ENCODE results near the gene UBE2M. TPM values are rescaled to one million over a fixed set of nuclear protein-coding genes. Genes with fewer than 3 reads are reported as not detected.

The UBE2M gene
- total and polyA plus RNA-seq, 2 experiments from 2014 or later = 27.6 to 64.5 TPM

DNA sequence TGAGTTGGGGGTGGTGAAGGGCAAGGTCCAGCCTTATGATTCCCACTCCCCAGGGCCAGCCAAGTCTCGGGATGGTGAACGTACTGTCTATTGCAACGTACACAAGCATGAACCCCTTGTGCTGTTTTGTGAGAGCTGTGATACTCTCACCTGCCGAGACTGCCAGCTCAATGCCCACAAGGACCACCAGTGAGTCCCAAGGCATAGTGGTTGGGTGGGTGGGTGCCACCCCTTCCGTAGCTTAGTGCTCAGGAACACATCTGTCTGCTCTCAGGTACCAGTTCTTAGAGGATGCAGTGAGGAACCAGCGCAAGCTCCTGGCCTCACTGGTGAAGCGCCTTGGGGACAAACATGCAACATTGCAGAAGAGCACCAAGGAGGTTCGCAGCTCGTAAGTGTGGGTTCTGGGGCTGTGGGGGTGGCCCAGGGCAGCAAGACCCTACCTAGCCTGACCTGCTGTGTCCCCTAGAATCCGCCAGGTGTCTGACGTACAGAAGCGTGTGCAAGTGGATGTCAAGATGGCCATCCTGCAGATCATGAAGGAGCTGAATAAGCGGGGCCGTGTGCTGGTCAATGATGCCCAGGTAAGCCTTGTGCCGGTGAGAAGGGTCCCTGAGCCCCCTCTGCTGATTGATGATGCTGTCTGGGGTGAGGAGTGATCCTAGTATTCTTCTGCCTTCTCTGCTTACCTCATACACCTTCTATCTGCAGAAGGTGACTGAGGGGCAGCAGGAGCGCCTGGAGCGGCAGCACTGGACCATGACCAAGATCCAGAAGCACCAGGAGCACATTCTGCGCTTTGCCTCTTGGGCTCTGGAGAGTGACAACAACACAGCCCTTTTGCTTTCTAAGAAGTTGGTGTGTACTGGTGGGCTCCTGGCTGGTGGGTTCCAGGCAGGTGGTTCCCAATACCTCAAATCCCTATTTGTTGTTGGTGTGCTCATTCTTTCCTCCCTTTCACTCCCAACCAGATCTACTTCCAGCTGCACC lies 10.8 kb downstream of the UBE2M start:
- peaks cover 5% of the 10 kb centered on the region; the same call in 2 of the 3 replicates for H3K9me3 Mint-ChIP-seq
- no peak for DNase-seq (ENCODE audit: low spot score)
- Histone ChIP-seq H3K4me2 (no peak overlapping the region), H3K79me2 (replicated peaks; ENCODE audit: insufficient read depth) (peaks cover 37% of the 10 kb centered on the region), H2AFZ (no peak overlapping the region), H4K20me1 (replicated peaks; ENCODE audit: insufficient read depth) (peaks cover 45% of the 10 kb centered on the region), H3K4me1 (ENCODE audit: insufficient read depth) (peaks cover 8% of the 10 kb centered on the region; the same call in 1 of the 2 replicates), H3K27ac (ENCODE audit: low read depth) (0 out of 2 replicates have a peak overlapping the region, but pooled peaks have one; percentile 69), H3K27me3 (ENCODE audit: insufficient read depth) (peaks cover 4% of the 10 kb centered on the region; the same call in 1 of the 2 replicates), H3K4me3 (0 out of 2 replicates have a peak overlapping the region, but pooled peaks have one; percentile 99), H3K9me2 (ENCODE audit: insufficient read depth) (no peaks in the 10 kb centered on the region), H3F3A (replicated peaks; ENCODE audit: low read depth) (peaks cover 79% of the 10 kb centered on the region), H3K36me3 (ENCODE audit: insufficient read depth) (peaks cover 51% of the 10 kb centered on the region)
- no peak overlapping the region for H3K27ac Mint-ChIP-seq
- ATAC-seq = no peak
- no peak for TF ChIP-seq ZNF331 (CRISPR knock-in tag; IDR thresholded peaks at IDR 0.05; ENCODE audit: low read depth)
- TF ChIP-seq, protein P1, sequence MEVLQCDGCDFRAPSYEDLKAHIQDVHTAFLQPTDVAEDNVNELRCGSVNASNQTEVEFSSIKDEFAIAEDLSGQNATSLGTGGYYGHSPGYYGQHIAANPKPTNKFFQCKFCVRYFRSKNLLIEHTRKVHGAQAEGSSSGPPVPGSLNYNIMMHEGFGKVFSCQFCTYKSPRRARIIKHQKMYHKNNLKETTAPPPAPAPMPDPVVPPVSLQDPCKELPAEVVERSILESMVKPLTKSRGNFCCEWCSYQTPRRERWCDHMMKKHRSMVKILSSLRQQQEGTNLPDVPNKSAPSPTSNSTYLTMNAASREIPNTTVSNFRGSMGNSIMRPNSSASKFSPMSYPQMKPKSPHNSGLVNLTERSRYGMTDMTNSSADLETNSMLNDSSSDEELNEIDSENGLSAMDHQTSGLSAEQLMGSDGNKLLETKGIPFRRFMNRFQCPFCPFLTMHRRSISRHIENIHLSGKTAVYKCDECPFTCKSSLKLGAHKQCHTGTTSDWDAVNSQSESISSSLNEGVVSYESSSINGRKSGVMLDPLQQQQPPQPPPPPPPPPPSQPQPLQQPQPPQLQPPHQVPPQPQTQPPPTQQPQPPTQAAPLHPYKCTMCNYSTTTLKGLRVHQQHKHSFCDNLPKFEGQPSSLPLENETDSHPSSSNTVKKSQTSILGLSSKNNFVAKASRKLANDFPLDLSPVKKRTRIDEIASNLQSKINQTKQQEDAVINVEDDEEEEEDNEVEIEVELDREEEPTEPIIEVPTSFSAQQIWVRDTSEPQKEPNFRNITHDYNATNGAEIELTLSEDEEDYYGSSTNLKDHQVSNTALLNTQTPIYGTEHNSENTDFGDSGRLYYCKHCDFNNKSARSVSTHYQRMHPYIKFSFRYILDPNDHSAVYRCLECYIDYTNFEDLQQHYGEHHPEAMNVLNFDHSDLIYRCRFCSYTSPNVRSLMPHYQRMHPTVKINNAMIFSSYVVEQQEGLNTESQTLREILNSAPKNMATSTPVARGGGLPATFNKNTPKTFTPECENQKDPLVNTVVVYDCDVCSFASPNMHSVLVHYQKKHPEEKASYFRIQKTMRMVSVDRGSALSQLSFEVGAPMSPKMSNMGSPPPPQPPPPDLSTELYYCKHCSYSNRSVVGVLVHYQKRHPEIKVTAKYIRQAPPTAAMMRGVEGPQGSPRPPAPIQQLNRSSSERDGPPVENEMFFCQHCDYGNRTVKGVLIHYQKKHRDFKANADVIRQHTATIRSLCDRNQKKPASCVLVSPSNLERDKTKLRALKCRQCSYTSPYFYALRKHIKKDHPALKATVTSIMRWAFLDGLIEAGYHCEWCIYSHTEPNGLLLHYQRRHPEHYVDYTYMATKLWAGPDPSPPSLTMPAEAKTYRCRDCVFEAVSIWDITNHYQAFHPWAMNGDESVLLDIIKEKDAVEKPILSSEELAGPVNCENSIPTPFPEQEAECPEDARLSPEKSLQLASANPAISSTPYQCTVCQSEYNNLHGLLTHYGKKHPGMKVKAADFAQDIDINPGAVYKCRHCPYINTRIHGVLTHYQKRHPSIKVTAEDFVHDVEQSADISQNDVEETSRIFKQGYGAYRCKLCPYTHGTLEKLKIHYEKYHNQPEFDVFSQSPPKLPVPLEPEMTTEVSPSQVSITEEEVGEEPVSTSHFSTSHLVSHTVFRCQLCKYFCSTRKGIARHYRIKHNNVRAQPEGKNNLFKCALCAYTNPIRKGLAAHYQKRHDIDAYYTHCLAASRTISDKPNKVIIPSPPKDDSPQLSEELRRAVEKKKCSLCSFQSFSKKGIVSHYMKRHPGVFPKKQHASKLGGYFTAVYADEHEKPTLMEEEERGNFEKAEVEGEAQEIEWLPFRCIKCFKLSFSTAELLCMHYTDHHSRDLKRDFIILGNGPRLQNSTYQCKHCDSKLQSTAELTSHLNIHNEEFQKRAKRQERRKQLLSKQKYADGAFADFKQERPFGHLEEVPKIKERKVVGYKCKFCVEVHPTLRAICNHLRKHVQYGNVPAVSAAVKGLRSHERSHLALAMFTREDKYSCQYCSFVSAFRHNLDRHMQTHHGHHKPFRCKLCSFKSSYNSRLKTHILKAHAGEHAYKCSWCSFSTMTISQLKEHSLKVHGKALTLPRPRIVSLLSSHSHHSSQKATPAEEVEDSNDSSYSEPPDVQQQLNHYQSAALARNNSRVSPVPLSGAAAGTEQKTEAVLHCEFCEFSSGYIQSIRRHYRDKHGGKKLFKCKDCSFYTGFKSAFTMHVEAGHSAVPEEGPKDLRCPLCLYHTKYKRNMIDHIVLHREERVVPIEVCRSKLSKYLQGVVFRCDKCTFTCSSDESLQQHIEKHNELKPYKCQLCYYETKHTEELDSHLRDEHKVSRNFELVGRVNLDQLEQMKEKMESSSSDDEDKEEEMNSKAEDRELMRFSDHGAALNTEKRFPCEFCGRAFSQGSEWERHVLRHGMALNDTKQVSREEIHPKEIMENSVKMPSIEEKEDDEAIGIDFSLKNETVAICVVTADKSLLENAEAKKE (CRISPR knock-in tag; IDR thresholded peaks at IDR 0.05) = no peak
- TF ChIP-seq, protein P2, sequence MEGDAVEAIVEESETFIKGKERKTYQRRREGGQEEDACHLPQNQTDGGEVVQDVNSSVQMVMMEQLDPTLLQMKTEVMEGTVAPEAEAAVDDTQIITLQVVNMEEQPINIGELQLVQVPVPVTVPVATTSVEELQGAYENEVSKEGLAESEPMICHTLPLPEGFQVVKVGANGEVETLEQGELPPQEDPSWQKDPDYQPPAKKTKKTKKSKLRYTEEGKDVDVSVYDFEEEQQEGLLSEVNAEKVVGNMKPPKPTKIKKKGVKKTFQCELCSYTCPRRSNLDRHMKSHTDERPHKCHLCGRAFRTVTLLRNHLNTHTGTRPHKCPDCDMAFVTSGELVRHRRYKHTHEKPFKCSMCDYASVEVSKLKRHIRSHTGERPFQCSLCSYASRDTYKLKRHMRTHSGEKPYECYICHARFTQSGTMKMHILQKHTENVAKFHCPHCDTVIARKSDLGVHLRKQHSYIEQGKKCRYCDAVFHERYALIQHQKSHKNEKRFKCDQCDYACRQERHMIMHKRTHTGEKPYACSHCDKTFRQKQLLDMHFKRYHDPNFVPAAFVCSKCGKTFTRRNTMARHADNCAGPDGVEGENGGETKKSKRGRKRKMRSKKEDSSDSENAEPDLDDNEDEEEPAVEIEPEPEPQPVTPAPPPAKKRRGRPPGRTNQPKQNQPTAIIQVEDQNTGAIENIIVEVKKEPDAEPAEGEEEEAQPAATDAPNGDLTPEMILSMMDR (conservative IDR thresholded peaks at IDR 0.05; ENCODE audit: low read depth in 2 of 2) = no peak
- no peak for TF ChIP-seq EZH2 (IDR thresholded peaks at IDR 0.05; ENCODE audit: low read depth, unreplicated experiment)
- TF ChIP-seq NANOG (IDR thresholded peaks at IDR 0.05; ENCODE audit: borderline replicate concordance) = no peak
- no peak for TF ChIP-seq STAT1 (IDR thresholded peaks at IDR 0.05; ENCODE audit: unreplicated experiment)
- TF ChIP-seq CREB1 (CRISPR knock-in tag; IDR thresholded peaks at IDR 0.05; ENCODE audit: low read depth) = no peak
- TF ChIP-seq, protein P3, sequence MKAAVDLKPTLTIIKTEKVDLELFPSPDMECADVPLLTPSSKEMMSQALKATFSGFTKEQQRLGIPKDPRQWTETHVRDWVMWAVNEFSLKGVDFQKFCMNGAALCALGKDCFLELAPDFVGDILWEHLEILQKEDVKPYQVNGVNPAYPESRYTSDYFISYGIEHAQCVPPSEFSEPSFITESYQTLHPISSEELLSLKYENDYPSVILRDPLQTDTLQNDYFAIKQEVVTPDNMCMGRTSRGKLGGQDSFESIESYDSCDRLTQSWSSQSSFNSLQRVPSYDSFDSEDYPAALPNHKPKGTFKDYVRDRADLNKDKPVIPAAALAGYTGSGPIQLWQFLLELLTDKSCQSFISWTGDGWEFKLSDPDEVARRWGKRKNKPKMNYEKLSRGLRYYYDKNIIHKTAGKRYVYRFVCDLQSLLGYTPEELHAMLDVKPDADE (IDR thresholded peaks at IDR 0.05) = no peak
- H3K4me3 Mint-ChIP-seq = peak overlapping the region; percentile 99; the same call in 2 of the 3 replicates
- peaks cover 32% of the 10 kb centered on the region for H3K27me3 Mint-ChIP-seq (ENCODE audit: insufficient read depth, low read depth, poor library complexity)
- H3K4me1 Mint-ChIP-seq = peaks cover 24% of the 10 kb centered on the region
- H3K36me3 Mint-ChIP-seq (ENCODE audit: low read depth) = peaks cover 80% of the 10 kb centered on the region

Measured in GM23338 (cell line).